Kidney epithelial cell (primary cell): ENCODE measurements around the gene SMIM36. TPM values are rescaled to one million over a fixed set of nuclear protein-coding genes. Genes with fewer than 3 reads are reported as not detected.

ENCODE experiments used
- DNase-seq: peaks from one replicate; pipeline ENCODE4 v3.0.0-alpha.2; 2010; ENCODE audit warnings: low read depth
- H3K27me3 ChIP-seq: 2 replicates; pipeline ENCODE4 v1.6.0; 2011; ENCODE audit warnings: low read length; ENCODE audit not compliant: control insufficient read depth, insufficient read depth
- H3K36me3 ChIP-seq: 2 replicates; pipeline ENCODE4 v1.5.1; 2011; ENCODE audit warnings: low read length; ENCODE audit not compliant: control insufficient read depth, insufficient read depth
- H3K4me3 ChIP-seq: 2 replicates; pipeline ENCODE4 v1.5.1; 2011; ENCODE audit warnings: low read depth, mild to moderate bottlenecking, control low read depth, low read length
- total RNA-seq: library from RNA; depleted of rRNA; stranded (reverse); fragments of >200 nt; gene quantifications from 2 replicates; pipeline ENCODE4 v1.2.3, GENCODE V29; 2015
- TF ChIP-seq, protein P1 (sequence below): IDR thresholded peaks from 2 replicates; pipeline ENCODE4 v1.5.1; 2011; ENCODE audit warnings: mild to moderate bottlenecking, moderate library complexity, low read length, control low read depth, inconsistent platforms; ENCODE audit not compliant: insufficient read depth, poor library complexity, severe bottlenecking

SMIM36 gene
- total RNA-seq, 1 donor from 2014 or later, result not detected

GRCh38 chr17:55496094-55496881 is 15.0 kb downstream of the SMIM36 start:
- no peak overlapping the region for H3K4me3 ChIP-seq
- TF ChIP-seq, protein P1, sequence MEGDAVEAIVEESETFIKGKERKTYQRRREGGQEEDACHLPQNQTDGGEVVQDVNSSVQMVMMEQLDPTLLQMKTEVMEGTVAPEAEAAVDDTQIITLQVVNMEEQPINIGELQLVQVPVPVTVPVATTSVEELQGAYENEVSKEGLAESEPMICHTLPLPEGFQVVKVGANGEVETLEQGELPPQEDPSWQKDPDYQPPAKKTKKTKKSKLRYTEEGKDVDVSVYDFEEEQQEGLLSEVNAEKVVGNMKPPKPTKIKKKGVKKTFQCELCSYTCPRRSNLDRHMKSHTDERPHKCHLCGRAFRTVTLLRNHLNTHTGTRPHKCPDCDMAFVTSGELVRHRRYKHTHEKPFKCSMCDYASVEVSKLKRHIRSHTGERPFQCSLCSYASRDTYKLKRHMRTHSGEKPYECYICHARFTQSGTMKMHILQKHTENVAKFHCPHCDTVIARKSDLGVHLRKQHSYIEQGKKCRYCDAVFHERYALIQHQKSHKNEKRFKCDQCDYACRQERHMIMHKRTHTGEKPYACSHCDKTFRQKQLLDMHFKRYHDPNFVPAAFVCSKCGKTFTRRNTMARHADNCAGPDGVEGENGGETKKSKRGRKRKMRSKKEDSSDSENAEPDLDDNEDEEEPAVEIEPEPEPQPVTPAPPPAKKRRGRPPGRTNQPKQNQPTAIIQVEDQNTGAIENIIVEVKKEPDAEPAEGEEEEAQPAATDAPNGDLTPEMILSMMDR, result no peak
- DNase-seq, result no peak
- H3K36me3 ChIP-seq, result no peaks in the 10 kb centered on the region
- H3K27me3 ChIP-seq, result no peaks in the 10 kb centered on the region

GRCh38 chr17:55495239-55495638 is 16.0 kb downstream of the SMIM36 start:
- H3K4me3 ChIP-seq, result no peak overlapping the region
- TF ChIP-seq, protein P1, result no peak
- DNase-seq, result no peak
- no peaks in the 10 kb centered on the region for H3K27me3 ChIP-seq
- H3K36me3 ChIP-seq, result no peaks in the 10 kb centered on the region

DNA sequence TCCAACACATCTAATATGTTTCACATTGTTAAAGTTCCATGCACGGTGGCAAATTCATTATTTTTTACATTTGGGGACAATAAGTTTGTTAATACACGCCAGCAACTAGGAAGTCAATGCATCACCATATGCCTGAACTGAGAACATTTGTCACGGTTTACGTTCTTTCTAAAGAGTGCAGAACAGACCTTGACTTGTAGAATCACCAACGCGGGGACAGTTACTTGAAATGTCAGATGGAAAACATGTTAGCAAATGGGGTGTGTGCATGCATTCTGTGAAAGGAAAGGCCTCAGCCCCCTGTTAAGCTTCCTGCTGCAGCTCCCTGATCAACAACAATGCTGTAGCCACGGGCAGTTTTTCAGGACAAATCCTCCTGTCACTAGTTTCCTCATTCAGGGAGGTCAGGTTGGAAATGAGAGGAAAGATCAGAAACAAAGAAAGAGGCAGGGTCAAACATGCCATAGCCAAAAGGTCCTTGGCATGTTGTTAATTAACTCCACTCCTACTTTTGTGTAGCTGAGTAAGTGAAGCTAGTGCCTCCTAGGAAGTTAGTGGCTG is 18.4 kb downstream of the SMIM36 start:
- Histone ChIP-seq H3K36me3 (no peaks in the 10 kb centered on the region), H3K27me3 (no peaks in the 10 kb centered on the region), H3K4me3 (no peak overlapping the region)
- TF ChIP-seq, protein P1, result no peak
- no peak for DNase-seq

- TF ChIP-seq, protein P1, result no peak
- no peak for DNase-seq
- Histone ChIP-seq H3K36me3 (no peaks in the 10 kb centered on the region), H3K4me3 (no peak overlapping the region), H3K27me3 (no peaks in the 10 kb centered on the region)
Measured at GRCh38 chr17:55490376-55490775, 20.9 kb downstream of the SMIM36 start.

- Histone ChIP-seq H3K36me3 (no peaks in the 10 kb centered on the region), H3K4me3 (no peak overlapping the region), H3K27me3 (no peaks in the 10 kb centered on the region)
- TF ChIP-seq, protein P1, result no peak
- no peak for DNase-seq
Measured at GRCh38 chr17:55487695-55488432, 23.4 kb downstream of the SMIM36 start.
